Ishikawa (cell line): ENCODE measurements around the gene ZSCAN32.

Source experiments
- CEBPB ChIP-seq: IDR thresholded peaks from 2 replicates; pipeline ENCODE4 v1.6.1; 2012
- CREB1 ChIP-seq: IDR thresholded peaks from 2 replicates; pipeline ENCODE4 v1.6.1; 2012; ENCODE audit warnings: low read depth
- EGR1 ChIP-seq: IDR thresholded peaks from 2 replicates; pipeline ENCODE4 v1.6.1; 2012
- EP300 ChIP-seq: IDR thresholded peaks from 2 replicates; pipeline ENCODE4 v1.6.1; 2012; ENCODE audit warnings: borderline replicate concordance
- FOXM1 ChIP-seq: IDR thresholded peaks from 2 replicates; pipeline ENCODE4 v1.6.1; 2012; ENCODE audit warnings: low read depth, borderline replicate concordance
- MAX ChIP-seq: IDR thresholded peaks from 2 replicates; pipeline ENCODE4 v1.6.1; 2012
- NFIC ChIP-seq: IDR thresholded peaks from 2 replicates; pipeline ENCODE4 v1.6.1; 2012
- RAD21 ChIP-seq: IDR thresholded peaks from 2 replicates; pipeline ENCODE4 v1.6.1; 2012; ENCODE audit warnings: low read depth
- REST ChIP-seq: IDR thresholded peaks from 2 replicates; pipeline ENCODE4 v1.6.1; 2012; ENCODE audit warnings: low read depth, mild to moderate bottlenecking
- TAF1 ChIP-seq: IDR thresholded peaks from 2 replicates; pipeline ENCODE4 v1.6.1; 2012; ENCODE audit warnings: low read depth, mild to moderate bottlenecking
- TCF12 ChIP-seq: IDR thresholded peaks from 2 replicates; pipeline ENCODE4 v1.6.1; 2012; ENCODE audit warnings: low read depth
- TEAD4 ChIP-seq: IDR thresholded peaks from 2 replicates; pipeline ENCODE4 v1.6.1; 2012
- USF1 ChIP-seq: IDR thresholded peaks from 2 replicates; pipeline ENCODE4 v1.6.1; 2012
- YY1 ChIP-seq: IDR thresholded peaks from 2 replicates; pipeline ENCODE4 v1.6.1; 2012; ENCODE audit warnings: low read depth
- ZBTB7A ChIP-seq: IDR thresholded peaks from 2 replicates; pipeline ENCODE4 v1.6.1; 2012; ENCODE audit warnings: low read depth

Gene ZSCAN32

DNA sequence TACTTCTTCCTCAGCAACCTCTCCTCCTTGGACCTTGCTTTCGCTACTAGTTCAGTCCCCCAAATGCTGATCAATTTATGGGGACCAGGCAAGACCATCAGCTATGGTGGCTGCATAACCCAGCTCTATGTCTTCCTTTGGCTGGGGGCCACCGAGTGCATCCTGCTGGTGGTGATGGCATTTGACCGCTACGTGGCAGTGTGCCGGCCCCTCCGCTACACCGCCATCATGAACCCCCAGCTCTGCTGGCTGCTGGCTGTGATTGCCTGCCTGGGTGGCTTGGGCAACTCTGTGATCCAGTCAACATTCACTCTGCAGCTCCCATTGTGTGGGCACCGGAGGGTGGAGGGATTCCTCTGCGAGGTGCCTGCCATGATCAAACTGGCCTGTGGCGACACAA is 44.7 kb downstream of the ZSCAN32 start:
- TF ChIP-seq EGR1, result no peak
- no peak for TF ChIP-seq REST
- no peak for TF ChIP-seq TEAD4
- no peak for TF ChIP-seq FOXM1
- TF ChIP-seq NFIC, result no peak
- TF ChIP-seq MAX, result no peak
- TF ChIP-seq TAF1, result no peak
- TF ChIP-seq RAD21, result no peak
- TF ChIP-seq CEBPB, result no peak
- TF ChIP-seq CREB1, result no peak
- no peak for TF ChIP-seq YY1

- no peak for TF ChIP-seq EGR1
These were observed 45.2 kb downstream of the ZSCAN32 start, which contains the start of gene OR2C1 for GRCh38 chr16:3355589-3355988. OR2C1 (plus strand) TSS chr16:3355889; CDS start chr16:3355941, 52 bp downstream.

DNA sequence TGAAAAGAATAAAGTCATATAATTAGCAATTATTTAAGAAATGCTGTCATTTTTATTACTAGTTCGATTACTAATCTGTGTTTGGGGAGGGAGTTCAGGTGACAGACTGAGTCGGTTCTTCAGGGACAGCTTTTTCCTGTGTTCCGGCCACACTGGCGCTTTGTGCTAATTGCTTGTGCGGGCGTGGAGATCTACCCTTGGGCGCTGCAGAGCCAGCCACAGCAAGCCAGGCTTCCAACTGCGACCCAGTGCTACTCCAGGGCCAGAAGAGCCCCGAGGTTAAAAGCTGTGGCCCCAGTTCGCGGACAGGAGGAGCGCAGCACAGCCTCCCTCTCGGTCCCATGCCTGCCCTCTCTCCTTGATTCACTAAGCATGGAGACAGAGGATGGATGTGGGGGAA is 51.6 kb downstream of the ZSCAN32 start:
- TF ChIP-seq CREB1 (no peak), CEBPB (no peak), RAD21 (no peak), MAX (no peak), FOXM1 (no peak), YY1 (no peak), TAF1 (no peak), NFIC (no peak), REST (no peak), EP300 (no peak), USF1 (no peak)

- TF ChIP-seq FOXM1 (no peak), MAX (no peak), YY1 (no peak), CEBPB (no peak), CREB1 (no peak), TCF12 (no peak), NFIC (no peak), ZBTB7A (no peak), TEAD4 (no peak)
These were observed 52.1 kb downstream of the ZSCAN32 start for GRCh38 chr16:3348547-3349167.

- TF ChIP-seq TEAD4, result no peak
- no peak for TF ChIP-seq EGR1
- TF ChIP-seq FOXM1, result no peak
- TF ChIP-seq TAF1, result no peak
- TF ChIP-seq CEBPB, result no peak
- TF ChIP-seq YY1, result no peak
- TF ChIP-seq TCF12, result no peak
These were observed 53.2 kb downstream of the ZSCAN32 start for GRCh38 chr16:3347586-3347985.

- TF ChIP-seq REST (no peak), EP300 (no peak), TAF1 (no peak)
These were observed 54.8 kb downstream of the ZSCAN32 start for GRCh38 chr16:3346041-3346440.
